Measurements from ENCODE around the gene PAX6. TPM values are rescaled to one million over a fixed set of nuclear protein-coding genes. Genes with fewer than 3 reads are reported as not detected.

Gene PAX6
- total RNA-seq, 1 experiment from 2014 or later, result 0.49 TPM

- Histone ChIP-seq H3K36me3 (ENCODE audit: control insufficient read depth, insufficient read depth, low read length) (no peaks in the 10 kb centered on the region), H3K4me1 (ENCODE audit: control insufficient read depth, insufficient read depth, low read length) (0 out of 2 replicates have a peak, but pooled peaks cover 3% of the 10 kb centered on the region), H3K27me3 (ENCODE audit: control insufficient read depth, insufficient read depth, low read length) (peaks cover 21% of the 10 kb centered on the region), H3K4me3 (ENCODE audit: low read depth in 2 of 2, low read length in 2 of 2) (peak overlapping the region; percentile 45 to 51; a peak in 1 of 4 replicates), H3K27ac (ENCODE audit: low read length) (no peak overlapping the region), H3K9me3 (ENCODE audit: control insufficient read depth, insufficient read depth, low read depth, low read length) (no peaks in the 10 kb centered on the region)
- no peak for TF ChIP-seq CTCF (IDR thresholded peaks at IDR 0.05)
- TF ChIP-seq TCF7L2 (IDR thresholded peaks at IDR 0.05; ENCODE audit: low read depth, low read length), result no peak
- TF ChIP-seq POLR2AphosphoS5 (IDR thresholded peaks at IDR 0.05; ENCODE audit: low read depth, low read length), result no peak
- no peak for TF ChIP-seq REST (IDR thresholded peaks at IDR 0.05; ENCODE audit: insufficient read depth in 1 of 2, low read depth in 2 of 2, low read length in 1 of 2)
- TF ChIP-seq SIN3A (IDR thresholded peaks at IDR 0.05; ENCODE audit: borderline replicate concordance, insufficient read depth, low read depth, low read length), result no peak
- in situ Hi-C loops (cut with HindIII; ENCODE audit: low pct_unique_long_range_greater_than_20kb, low sequenced_read_pairs), result no loop called here
- ChIA-PET POLR2A (no interaction called here), CTCF (no interaction called here)
- ATAC-seq, result no peak
- DNase-seq (ENCODE audit: low read depth, low spot score), result no peak
- BruUV-seq (replicated peaks), result no TSS peak
- intact Hi-C loops (cut with micrococcal nuclease; ENCODE audit: unreplicated experiment), result no loop called here
These were observed 1.6 kb downstream of the PAX6 start for GRCh38 chr11:31809541-31809856.

- no peak overlapping the region for H3K27ac ChIP-seq (ENCODE audit: low read length)
- H3K27me3 ChIP-seq (ENCODE audit: control insufficient read depth, insufficient read depth, low read length), result peaks cover 21% of the 10 kb centered on the region
- no peak overlapping the region for H3K4me3 ChIP-seq (ENCODE audit: low read depth in 2 of 2, low read length in 2 of 2)
- TF ChIP-seq POLR2AphosphoS5 (IDR thresholded peaks at IDR 0.05; ENCODE audit: low read depth, low read length) (no peak), CTCF (IDR thresholded peaks at IDR 0.05) (no peak), REST (IDR thresholded peaks at IDR 0.05; ENCODE audit: insufficient read depth in 1 of 2, low read depth in 2 of 2, low read length in 1 of 2) (no peak), SIN3A (IDR thresholded peaks at IDR 0.05; ENCODE audit: borderline replicate concordance, insufficient read depth, low read depth, low read length) (no peak), TCF7L2 (IDR thresholded peaks at IDR 0.05; ENCODE audit: low read depth, low read length) (no peak)
- DNase-seq (ENCODE audit: low read depth, low spot score), result no peak
- no peaks in the 10 kb centered on the region for H3K9me3 ChIP-seq (ENCODE audit: control insufficient read depth, insufficient read depth, low read depth, low read length)
- in situ Hi-C loops (cut with HindIII; ENCODE audit: low pct_unique_long_range_greater_than_20kb, low sequenced_read_pairs), result no loop called here
- no peak for ATAC-seq
- no peaks in the 10 kb centered on the region for H3K36me3 ChIP-seq (ENCODE audit: control insufficient read depth, insufficient read depth, low read length)
- ChIA-PET CTCF (no interaction called here), POLR2A (no interaction called here)
- BruUV-seq (replicated peaks), result no TSS peak
- intact Hi-C loops (cut with micrococcal nuclease; ENCODE audit: unreplicated experiment), result no loop called here
- 0 out of 2 replicates have a peak, but pooled peaks cover 3% of the 10 kb centered on the region for H3K4me1 ChIP-seq (ENCODE audit: control insufficient read depth, insufficient read depth, low read length)
These were observed 2.2 kb downstream of the PAX6 start for GRCh38 chr11:31808721-31809540.
